HG03097 (cell line): ENCODE measurements around the gene FAM118B.
"Not testable (repeated sequence)": the region's sequence is repeated elsewhere in the genome, so short reads cannot be mapped to it uniquely, and the experiment has no call there.

Experiments used
- ATAC-seq: cut with Tn5 transposase; IDR thresholded peaks from one replicate; pipeline ENCODE4 v1.9.1; 2021; ENCODE audit not compliant: unreplicated experiment, low FRiP score

Gene FAM118B

GRCh38 chr11:126214841-126215240 is 3.3 kb downstream of the FAM118B start:
- no peak for ATAC-seq

- ATAC-seq = no peak
Observed at GRCh38 chr11:126216526-126217305, 5.1 kb downstream of the FAM118B start.

- ATAC-seq = no peak
Observed at GRCh38 chr11:126217491-126217890, 5.9 kb downstream of the FAM118B start.

GRCh38 chr11:126219547-126219946 is 8.0 kb downstream of the FAM118B start:
- ATAC-seq = no peak

- no peak for ATAC-seq
Observed at GRCh38 chr11:126224647-126225294, 13.2 kb downstream of the FAM118B start.

- no peak for ATAC-seq
Observed at GRCh38 chr11:126225295-126225665, 13.7 kb downstream of the FAM118B start.

- no peak for ATAC-seq
Observed at GRCh38 chr11:126226334-126227084, 14.9 kb downstream of the FAM118B start.

GRCh38 chr11:126229858-126230540 is 18.4 kb downstream of the FAM118B start:
- ATAC-seq = no peak

GRCh38 chr11:126231725-126232459 is 20.3 kb downstream of the FAM118B start:
- no peak for ATAC-seq

GRCh38 chr11:126232683-126233082 is 21.1 kb downstream of the FAM118B start:
- no peak for ATAC-seq

- no peak for ATAC-seq
Observed at GRCh38 chr11:126233391-126233790, 21.8 kb downstream of the FAM118B start.

GRCh38 chr11:126246636-126247035 is 35.1 kb downstream of the FAM118B start:
- no peak for ATAC-seq

GRCh38 chr11:126253265-126253664 is 41.7 kb downstream of the FAM118B start:
- no peak for ATAC-seq

GRCh38 chr11:126254819-126255218 is 43.2 kb downstream of the FAM118B start:
- ATAC-seq = no peak

- ATAC-seq = not testable (repeated sequence)
Observed at GRCh38 chr11:126255507-126255906, 43.9 kb downstream of the FAM118B start.

- ATAC-seq = no peak
Observed at GRCh38 chr11:126256216-126256615, 44.6 kb downstream of the FAM118B start.

- ATAC-seq = no peak
Observed at GRCh38 chr11:126257144-126257543, 45.6 kb downstream of the FAM118B start.

GRCh38 chr11:126257764-126258163 is 46.2 kb downstream of the FAM118B start:
- no peak for ATAC-seq

- no peak for ATAC-seq
Observed at GRCh38 chr11:126262216-126262615, 50.6 kb downstream of the FAM118B start.

GRCh38 chr11:126263489-126263888 is 51.9 kb downstream of the FAM118B start:
- ATAC-seq = no peak
